ENCODE results near the gene CSDE1. TPM values are rescaled to one million over a fixed set of nuclear protein-coding genes. Genes with fewer than 3 reads are reported as not detected.

Gene CSDE1
- total RNA-seq, 4 donors from 2014 or later: 2,331 to 4,024 (median 3,697) TPM

- TF ChIP-seq CTCF (IDR thresholded peaks at IDR 0.05 in 4 of 5, conservative IDR thresholded peaks at IDR 0.05 in 1 of 5) (no peak), POLR2A (IDR thresholded peaks at IDR 0.05) (no peak)
These were observed 71.9 kb downstream of the CSDE1 start for GRCh38 chr1:114685851-114686250.

GRCh38 chr1:114677691-114678090, 80.1 kb downstream of the CSDE1 start:
- intact Hi-C loops (cut with DNase I; ENCODE audit: low total_unique reads) (loop anchor here (10.0 kb wide), 1 partner anchor 1077 kb away; no protein-coding TSS in a partner anchor), in situ Hi-C loops (cut with MboI; ENCODE audit: low sequenced_read_pairs in 4 of 4) (loop anchor here in 2 of 4 donors (5.0 to 10.0 kb wide), 2 partner anchors 67 to 75 kb away; no protein-coding TSS in a partner anchor)
- H3K27ac ChIP-seq: peak overlapping the region; percentile 88 to 100 (median 94)
- no peaks in the 10 kb centered on the region for H3K9me3 ChIP-seq
- no peak for TF ChIP-seq CTCF (IDR thresholded peaks at IDR 0.05 in 4 of 5, conservative IDR thresholded peaks at IDR 0.05 in 1 of 5)
- TF ChIP-seq POLR2A (IDR thresholded peaks at IDR 0.05): no peak
- DNase-seq (no peak), ATAC-seq (no peak)
- peaks cover 0 to 86% of the 10 kb centered on the region in 2 donors for H3K36me3 ChIP-seq
- H3K4me3 ChIP-seq: no peak overlapping the region
- H3K27me3 ChIP-seq: no peaks in the 10 kb centered on the region
- H3K4me1 ChIP-seq: peaks cover 0 to 25% of the 10 kb centered on the region in 2 donors

More at GRCh38 chr1:114685851-114686250, 71.9 kb downstream of the CSDE1 start:
- H3K4me3 ChIP-seq: no peak overlapping the region
- ATAC-seq: peak; percentile 41 to 82
- peak overlapping the region; percentile 88 to 98 (median 91) for H3K27ac ChIP-seq
- peaks cover 0 to 37% of the 10 kb centered on the region in 2 donors for H3K36me3 ChIP-seq
- in situ Hi-C loops (cut with MboI; ENCODE audit: low sequenced_read_pairs in 4 of 4): no loop called here
- intact Hi-C loops (cut with DNase I; ENCODE audit: low total_unique reads): loop anchor here (2.0 to 10.0 kb wide), 2 partner anchors 13 to 661 kb away; no protein-coding TSS in a partner anchor
- H3K27me3 ChIP-seq: no peaks in the 10 kb centered on the region
- DNase-seq: no peak
- H3K9me3 ChIP-seq: no peaks in the 10 kb centered on the region
- H3K4me1 ChIP-seq: peaks cover 62 to 68% of the 10 kb centered on the region in 2 donors

GRCh38 chr1:114676115-114676514, 81.7 kb downstream of the CSDE1 start:
- no peak overlapping the region for H3K4me3 ChIP-seq
- H3K4me1 ChIP-seq: peaks cover 11 to 40% of the 10 kb centered on the region in 2 donors
- peak overlapping the region; percentile 89 to 100 (median 96) for H3K27ac ChIP-seq
- peaks cover 0 to 82% of the 10 kb centered on the region in 2 donors for H3K36me3 ChIP-seq
- no peaks in the 10 kb centered on the region for H3K27me3 ChIP-seq
- TF ChIP-seq POLR2A (IDR thresholded peaks at IDR 0.05): no peak
- no peak for TF ChIP-seq CTCF (IDR thresholded peaks at IDR 0.05 in 4 of 5, conservative IDR thresholded peaks at IDR 0.05 in 1 of 5)
- DNase-seq (no peak), ATAC-seq (no peak)
- no peaks in the 10 kb centered on the region for H3K9me3 ChIP-seq
- in situ Hi-C loops (cut with MboI; ENCODE audit: low sequenced_read_pairs in 4 of 4): loop anchor here in 2 of 4 donors (5.0 to 10.0 kb wide), 2 partner anchors 69 to 76 kb away; no protein-coding TSS in a partner anchor
- intact Hi-C loops (cut with DNase I; ENCODE audit: low total_unique reads): loop anchor here (10.0 kb wide), 1 partner anchor 1079 kb away; no protein-coding TSS in a partner anchor

GRCh38 chr1:114671939-114672275, 85.9 kb downstream of the CSDE1 start:
- Histone ChIP-seq H3K9me3 (no peaks in the 10 kb centered on the region), H3K4me1 (peaks cover 15 to 45% of the 10 kb centered on the region in 2 donors), H3K27me3 (no peaks in the 10 kb centered on the region), H3K27ac (peak overlapping the region; percentile 89 to 100 (median 96)), H3K36me3 (peaks cover 0 to 46% of the 10 kb centered on the region in 2 donors), H3K4me3 (no peak overlapping the region)
- intact Hi-C loops (cut with DNase I; ENCODE audit: low total_unique reads) (loop anchor here (2.0 to 10.0 kb wide), 4 partner anchors 15 to 1083 kb away; partner anchors contain the start of genes AP4B1 and BCAS2), in situ Hi-C loops (cut with MboI; ENCODE audit: low sequenced_read_pairs in 4 of 4) (loop anchor here in 1 of 4 donors (10.0 kb wide), 1 partner anchor 73 kb away; no protein-coding TSS in a partner anchor)
- no peak for TF ChIP-seq CTCF (IDR thresholded peaks at IDR 0.05 in 4 of 5, conservative IDR thresholded peaks at IDR 0.05 in 1 of 5)
- peak in 1 of 2 donors; percentile 37 for TF ChIP-seq POLR2A (IDR thresholded peaks at IDR 0.05)
- DNase-seq (peak; percentile 59 to 70), ATAC-seq (peak; percentile 7 to 10)

Data from gastrocnemius medialis (tissue), 4 donors.